ENCODE results near the gene ASTN1. TPM values are rescaled to one million over a fixed set of nuclear protein-coding genes. Genes with fewer than 3 reads are reported as not detected.

ASTN1 gene
- total RNA-seq, 1 experiment from 2014 or later, result 0.05 TPM

DNA sequence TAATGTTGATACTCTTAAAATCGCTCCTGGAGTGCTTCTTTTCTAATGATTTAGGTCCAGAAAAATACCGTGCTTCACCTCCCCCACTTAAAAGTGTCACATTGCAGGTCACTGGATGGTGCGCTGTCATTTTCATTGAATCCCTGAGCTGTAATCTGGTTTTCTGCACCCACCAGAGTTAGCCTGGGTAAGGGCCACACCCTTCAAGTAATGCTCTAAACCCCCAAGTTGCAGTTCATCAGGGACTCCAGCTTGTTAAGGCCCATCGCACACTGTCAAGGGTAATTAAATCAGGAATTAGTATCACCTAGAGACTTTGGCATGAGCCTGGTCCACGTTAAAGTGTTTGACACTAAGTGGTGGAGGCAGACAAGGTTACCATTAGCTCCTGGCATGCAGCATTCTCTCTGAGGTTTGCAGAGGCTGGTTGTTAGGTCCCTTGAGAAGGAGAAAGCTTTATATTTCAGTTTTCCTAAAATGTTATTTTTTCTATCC is 34.0 kb downstream of the ASTN1 start:
- no peak overlapping the region for H3K4me3 ChIP-seq (ENCODE audit: low read depth in 2 of 2, low read length in 2 of 2)
- no peaks in the 10 kb centered on the region; the same call in 1 of the 2 replicates for H3K27me3 ChIP-seq (ENCODE audit: control insufficient read depth, insufficient read depth, low read length)
- ChIA-PET POLR2A (no interaction called here), CTCF (no interaction called here)
- BruUV-seq (replicated peaks), result no TSS peak
- H3K4me1 ChIP-seq (ENCODE audit: control insufficient read depth, insufficient read depth, low read length), result no peaks in the 10 kb centered on the region
- TF ChIP-seq TCF7L2 (IDR thresholded peaks at IDR 0.05; ENCODE audit: low read depth, low read length) (no peak), POLR2AphosphoS5 (IDR thresholded peaks at IDR 0.05; ENCODE audit: low read depth, low read length) (no peak), REST (IDR thresholded peaks at IDR 0.05; ENCODE audit: insufficient read depth in 1 of 2, low read depth in 2 of 2, low read length in 1 of 2) (no peak), SIN3A (IDR thresholded peaks at IDR 0.05; ENCODE audit: borderline replicate concordance, insufficient read depth, low read depth, low read length) (no peak)
- DNase-seq (ENCODE audit: low read depth, low spot score) (no peak), ATAC-seq (no peak)
- H3K27ac ChIP-seq (ENCODE audit: low read length), result no peak overlapping the region
- H3K36me3 ChIP-seq (ENCODE audit: control insufficient read depth, insufficient read depth, low read length), result no peaks in the 10 kb centered on the region
- no peaks in the 10 kb centered on the region for H3K9me3 ChIP-seq (ENCODE audit: control insufficient read depth, insufficient read depth, low read depth, low read length)
- in situ Hi-C loops (cut with HindIII; ENCODE audit: low pct_unique_long_range_greater_than_20kb, low sequenced_read_pairs) (no loop called here), intact Hi-C loops (cut with micrococcal nuclease; ENCODE audit: unreplicated experiment) (no loop called here)

- ATAC-seq (no peak), DNase-seq (ENCODE audit: low read depth, low spot score) (no peak)
- Histone ChIP-seq H3K27me3 (ENCODE audit: control insufficient read depth, insufficient read depth, low read length) (no peaks in the 10 kb centered on the region; the same call in 1 of the 2 replicates), H3K4me3 (ENCODE audit: low read depth in 2 of 2, low read length in 2 of 2) (no peak overlapping the region), H3K27ac (ENCODE audit: low read length) (no peak overlapping the region), H3K36me3 (ENCODE audit: control insufficient read depth, insufficient read depth, low read length) (no peaks in the 10 kb centered on the region), H3K9me3 (ENCODE audit: control insufficient read depth, insufficient read depth, low read depth, low read length) (no peaks in the 10 kb centered on the region), H3K4me1 (ENCODE audit: control insufficient read depth, insufficient read depth, low read length) (no peaks in the 10 kb centered on the region)
- BruUV-seq (replicated peaks), result no TSS peak
- CTCF ChIA-PET, result interaction anchor here (0.5 kb wide), 1 partner anchor 230 kb away, joined by 3 read pairs; no protein-coding TSS in a partner anchor
- in situ Hi-C loops (cut with HindIII; ENCODE audit: low pct_unique_long_range_greater_than_20kb, low sequenced_read_pairs), result no loop called here
- intact Hi-C loops (cut with micrococcal nuclease; ENCODE audit: unreplicated experiment), result no loop called here
- TF ChIP-seq CTCF (IDR thresholded peaks at IDR 0.05), result no peak
- TF ChIP-seq REST (IDR thresholded peaks at IDR 0.05; ENCODE audit: insufficient read depth in 1 of 2, low read depth in 2 of 2, low read length in 1 of 2), result no peak
- POLR2A ChIA-PET, result no interaction called here
Measured at GRCh38 chr1:177128665-177129281, 35.7 kb downstream of the ASTN1 start.

Measured in Panc1 (cell line).